H9 (cell line): Measurements from ENCODE around the gene ACOX1. TPM values are rescaled to one million over a fixed set of nuclear protein-coding genes. Genes with fewer than 3 reads are reported as not detected.

Experiments
- DNase-seq: peaks from one replicate; pipeline ENCODE4 v3.0.0-alpha.2; 2017
- H2AFZ ChIP-seq: one replicate; pipeline ENCODE4 v1.6.1; 2013; ENCODE audit warnings: mild to moderate bottlenecking, low read length, control low read depth, moderate library complexity
- H2AK5ac ChIP-seq: 2 replicates; pipeline ENCODE4 v1.6.1; 2013; ENCODE audit warnings: low read length, control low read depth, mixed read lengths; ENCODE audit not compliant: insufficient read length
- H2BK120ac ChIP-seq: one replicate; pipeline ENCODE4 v1.6.1; 2013; ENCODE audit warnings: low read depth, mild to moderate bottlenecking, low read length, control low read depth, inconsistent platforms; ENCODE audit not compliant: poor library complexity, severe bottlenecking
- H2BK12ac ChIP-seq: 2 replicates; pipeline ENCODE4 v1.6.1; 2013; ENCODE audit warnings: low read length, control low read depth, mixed read lengths, low read depth; ENCODE audit not compliant: insufficient read length
- H2BK15ac ChIP-seq: 2 replicates; pipeline ENCODE4 v1.6.1; 2013; ENCODE audit warnings: low read depth, low read length, control low read depth
- H2BK20ac ChIP-seq: one replicate; pipeline ENCODE4 v1.6.1; 2013; ENCODE audit warnings: low read depth, mild to moderate bottlenecking, low read length, control low read depth, inconsistent platforms; ENCODE audit not compliant: poor library complexity, severe bottlenecking
- H2BK5ac ChIP-seq: 2 replicates; pipeline ENCODE4 v1.6.1; 2013; ENCODE audit warnings: low read length, control low read depth, mixed read lengths; ENCODE audit not compliant: insufficient read length
- H3K14ac ChIP-seq: 2 replicates; pipeline ENCODE4 v1.6.1; 2013; ENCODE audit warnings: low read length, control low read depth; ENCODE audit not compliant: insufficient read depth
- H3K18ac ChIP-seq: 2 replicates; pipeline ENCODE4 v1.6.1; 2013; ENCODE audit warnings: low read depth, mild to moderate bottlenecking, mixed read lengths, low read length, control low read depth; ENCODE audit not compliant: insufficient read length
- H3K23ac ChIP-seq: 2 replicates; pipeline ENCODE4 v1.6.1; 2013; ENCODE audit warnings: low read length, control low read depth, mixed read lengths, low read depth; ENCODE audit not compliant: insufficient read length
- H3K23me2 ChIP-seq: 2 replicates; pipeline ENCODE4 v1.6.1; 2013; ENCODE audit warnings: low read depth, mild to moderate bottlenecking, mixed read lengths, low read length, control low read depth; ENCODE audit not compliant: insufficient read length, poor library complexity, severe bottlenecking
- H3K27ac ChIP-seq: 2 replicates; pipeline ENCODE4 v1.5.1; 2013; ENCODE audit warnings: low read length, control low read depth, mixed read lengths, low read depth; ENCODE audit not compliant: insufficient read length
- H3K27me3 ChIP-seq: 2 replicates; pipeline ENCODE4 v1.6.1; 2013; ENCODE audit warnings: low read length, control low read depth, inconsistent platforms; ENCODE audit not compliant: insufficient read depth
- H3K4ac ChIP-seq: 2 replicates; pipeline ENCODE4 v1.6.1; 2013; ENCODE audit warnings: low read depth, mild to moderate bottlenecking, control low read depth, inconsistent platforms, low read length, moderate library complexity
- H3K4me1 ChIP-seq: 2 replicates; pipeline ENCODE4 v1.6.1; 2013; ENCODE audit warnings: low read length, control low read depth, inconsistent platforms; ENCODE audit not compliant: insufficient read depth
- H3K4me2 ChIP-seq: 2 replicates; pipeline ENCODE4 v1.6.1; 2013; ENCODE audit warnings: low read length, control low read depth, mixed read lengths; ENCODE audit not compliant: insufficient read length, insufficient read depth
- H3K56ac ChIP-seq: 2 replicates; pipeline ENCODE4 v1.6.1; 2013; ENCODE audit warnings: low read depth, mild to moderate bottlenecking, mixed read lengths, low read length, control low read depth; ENCODE audit not compliant: insufficient read length
- H3K79me1 ChIP-seq: 2 replicates; pipeline ENCODE4 v1.6.1; 2013; ENCODE audit warnings: low read depth, mild to moderate bottlenecking, moderate library complexity, low read length, control low read depth, inconsistent platforms; ENCODE audit not compliant: insufficient read depth, poor library complexity, severe bottlenecking
- H3K79me2 ChIP-seq: 2 replicates; pipeline ENCODE4 v1.6.1; 2013; ENCODE audit warnings: low read length, control low read depth, inconsistent platforms; ENCODE audit not compliant: insufficient read depth
- H3K9ac ChIP-seq: 2 replicates; pipeline ENCODE4 v1.6.1; 2013; ENCODE audit warnings: low read length, control low read depth, mixed read lengths; ENCODE audit not compliant: insufficient read length; ENCODE audit errors: extremely low read depth
- H3K9me3 ChIP-seq: one replicate; pipeline ENCODE4 v1.6.1; 2013; ENCODE audit warnings: low read depth, low read length, inconsistent platforms; ENCODE audit not compliant: control insufficient read depth
- H3T11ph ChIP-seq: one replicate; pipeline ENCODE4 v1.6.1; 2013; ENCODE audit warnings: mild to moderate bottlenecking, low read length, control low read depth, inconsistent platforms
- H4K20me1 ChIP-seq: one replicate; pipeline ENCODE4 v1.6.1; 2013; ENCODE audit not compliant: control insufficient read depth, insufficient read length, insufficient read depth
- H4K5ac ChIP-seq: 2 replicates; pipeline ENCODE4 v1.6.1; 2013; ENCODE audit warnings: low read depth, mild to moderate bottlenecking, mixed read lengths, low read length, control low read depth; ENCODE audit not compliant: insufficient read length
- H4K8ac ChIP-seq: replicated peaks from 2 replicates; pipeline ENCODE4 v1.6.1; 2013; ENCODE audit warnings: low read length, control low read depth, mixed read lengths, low read depth; ENCODE audit not compliant: insufficient read length
- H4K91ac ChIP-seq: 2 replicates; pipeline ENCODE4 v1.6.1; 2013; ENCODE audit warnings: low read depth, mild to moderate bottlenecking, moderate library complexity, mixed read lengths, low read length, control low read depth; ENCODE audit not compliant: insufficient read length
- H3K27ac Mint-ChIP-seq, 3 experiments: 2 replicates in 2 of 3; 3 replicates in 1 of 3; pipeline ENCODE4 v1.8.0; 2020 to 2021; ENCODE audit warnings: mixed read lengths in 3 of 3, mild to moderate bottlenecking in 1 of 3, moderate library complexity in 1 of 3
- H3K27me3 Mint-ChIP-seq: 2 replicates; pipeline ENCODE4 v1.8.0; 2021; ENCODE audit warnings: low read depth, mild to moderate bottlenecking, moderate library complexity, mixed read lengths
- H3K36me3 Mint-ChIP-seq, 3 experiments: 2 replicates in 2 of 3; 3 replicates in 1 of 3; pipeline ENCODE4 v1.8.0; 2020 to 2021; ENCODE audit warnings: low read depth in 3 of 3, mixed read lengths in 3 of 3; ENCODE audit not compliant: insufficient read depth in 1 of 3
- H3K4me1 Mint-ChIP-seq, 2 experiments: 2 replicates each; pipeline ENCODE4 v1.8.0; 2020; ENCODE audit warnings: mixed read lengths in 2 of 2
- H3K4me3 Mint-ChIP-seq, 2 experiments: 2 replicates in 1 of 2; 3 replicates in 1 of 2; pipeline ENCODE4 v1.8.0; 2020 to 2021; ENCODE audit warnings: mild to moderate bottlenecking in 2 of 2, mixed read lengths in 2 of 2, moderate library complexity in 1 of 2
- H3K9me3 Mint-ChIP-seq, 2 experiments: 2 replicates in 1 of 2; 3 replicates in 1 of 2; pipeline ENCODE4 v1.8.0; 2020; ENCODE audit warnings: mild to moderate bottlenecking in 2 of 2, mixed read lengths in 2 of 2, moderate library complexity in 1 of 2
- WGBS: extraction: QIAGEN DNeasy Blood & Tissue Kit; methylation state at CpG from one replicate; pipeline ENCODE4 v1.1.7; 2013; ENCODE audit warnings: missing lambda C conversion rate, low lambda C conversion rate, mixed read lengths; ENCODE audit not compliant: insufficient read length; ENCODE audit errors: extremely low coverage; 5-methylcytosine and 5-hydroxymethylcytosine counted together
- total RNA-seq: library from RNA; stranded (reverse); gene quantifications from 2 replicates; pipeline ENCODE4 v1.2.1, GENCODE V29; 2021
- TF ChIP-seq, protein P1 (sequence below): fragments of 200-600 bp; sonication (generic); conservative IDR thresholded peaks from 3 replicates; pipeline ENCODE4 v1.8.0; 2021; ENCODE audit warnings: antibody characterized with exemption, mild to moderate bottlenecking

Gene ACOX1
- total RNA-seq, 1 experiment from 2014 or later = 27.4 TPM

DNA sequence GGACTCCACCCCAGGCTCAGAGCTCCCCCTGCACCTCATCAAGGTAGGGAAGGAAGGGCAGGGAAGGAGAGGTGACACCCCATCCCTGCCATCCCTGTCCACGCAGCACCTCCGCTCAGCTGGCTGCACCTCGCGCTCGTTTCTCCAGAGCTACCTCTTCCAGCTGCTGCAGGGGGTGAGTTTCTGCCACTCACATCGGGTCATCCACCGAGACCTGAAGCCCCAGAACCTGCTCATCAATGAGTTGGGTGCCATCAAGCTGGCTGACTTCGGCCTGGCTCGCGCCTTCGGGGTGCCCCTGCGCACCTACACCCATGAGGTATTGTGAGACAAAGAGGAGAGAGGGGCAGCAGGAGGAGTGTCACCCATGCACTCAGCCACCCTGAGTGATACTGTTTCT, 23.1 kb upstream of the ACOX1 start:
- Histone ChIP-seq H3K27ac (no peak overlapping the region), H4K91ac (no peak overlapping the region), H3K79me1 (no peaks in the 10 kb centered on the region), H3K9me3 (no peaks in the 10 kb centered on the region), H3K4ac (no peak overlapping the region), H2AK5ac (no peak overlapping the region), H3K9ac (no peak overlapping the region), H3K18ac (no peak overlapping the region), H2AFZ (no peak overlapping the region), H2BK12ac (no peak overlapping the region), H2BK20ac (no peak overlapping the region), H3K14ac (no peak overlapping the region), H3K27me3 (no peaks in the 10 kb centered on the region), H2BK120ac (no peak overlapping the region), H2BK5ac (no peak overlapping the region), H3K56ac (no peak overlapping the region), H3K79me2 (no peaks in the 10 kb centered on the region), H4K20me1 (peaks cover 2% of the 10 kb centered on the region), H4K8ac (no peak overlapping the region), H2BK15ac (no peak overlapping the region), H3T11ph (no peak overlapping the region), H3K23ac (no peak overlapping the region), H3K4me2 (no peak overlapping the region), H3K23me2 (no peaks in the 10 kb centered on the region), H3K4me1 (no peaks in the 10 kb centered on the region), H4K5ac (no peak overlapping the region)
- Mint-ChIP-seq H3K4me1 (peaks cover 8 to 12% of the 10 kb centered on the region in 2 experiments), H3K9me3 (no peaks in the 10 kb centered on the region; a peak in 1 of 5 replicates), H3K36me3 (peaks cover 0 to 23% (median 9%) of the 10 kb centered on the region in 3 experiments; a peak in 5 of 7 replicates), H3K27me3 (no peaks in the 10 kb centered on the region), H3K27ac (no peak overlapping the region), H3K4me3 (no peak overlapping the region)
- DNase-seq = no peak
- no CpG with 5 or more reads among the region's 12 CpGs for WGBS
- TF ChIP-seq, protein P1, sequence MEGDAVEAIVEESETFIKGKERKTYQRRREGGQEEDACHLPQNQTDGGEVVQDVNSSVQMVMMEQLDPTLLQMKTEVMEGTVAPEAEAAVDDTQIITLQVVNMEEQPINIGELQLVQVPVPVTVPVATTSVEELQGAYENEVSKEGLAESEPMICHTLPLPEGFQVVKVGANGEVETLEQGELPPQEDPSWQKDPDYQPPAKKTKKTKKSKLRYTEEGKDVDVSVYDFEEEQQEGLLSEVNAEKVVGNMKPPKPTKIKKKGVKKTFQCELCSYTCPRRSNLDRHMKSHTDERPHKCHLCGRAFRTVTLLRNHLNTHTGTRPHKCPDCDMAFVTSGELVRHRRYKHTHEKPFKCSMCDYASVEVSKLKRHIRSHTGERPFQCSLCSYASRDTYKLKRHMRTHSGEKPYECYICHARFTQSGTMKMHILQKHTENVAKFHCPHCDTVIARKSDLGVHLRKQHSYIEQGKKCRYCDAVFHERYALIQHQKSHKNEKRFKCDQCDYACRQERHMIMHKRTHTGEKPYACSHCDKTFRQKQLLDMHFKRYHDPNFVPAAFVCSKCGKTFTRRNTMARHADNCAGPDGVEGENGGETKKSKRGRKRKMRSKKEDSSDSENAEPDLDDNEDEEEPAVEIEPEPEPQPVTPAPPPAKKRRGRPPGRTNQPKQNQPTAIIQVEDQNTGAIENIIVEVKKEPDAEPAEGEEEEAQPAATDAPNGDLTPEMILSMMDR = no peak
